GM13976 (cell line): ENCODE results near the gene NTRK3.

Source experiments
- DNase-seq: peaks from one replicate; pipeline ENCODE4 v3.0.0; 2012; ENCODE audit warnings: low spot score
- CTCF ChIP-seq: IDR thresholded peaks from 2 replicates; pipeline ENCODE4 v1.5.1; 2012; ENCODE audit warnings: borderline replicate concordance, mild to moderate bottlenecking; ENCODE audit not compliant: insufficient read depth; ENCODE audit errors: extremely low read depth, missing control alignments, control extremely low read depth
- in situ Hi-C: fragments of 300-500 bp; cut with MboI; formaldehyde crosslinking; loops from one replicate; pipeline ENCODE4 v1.12.0; 2022; ENCODE audit warnings: low sequenced_read_pairs, mixed read lengths, inconsistent platforms; ENCODE audit not compliant: unreplicated experiment

The NTRK3 gene

GRCh38 chr15:87971076-87971475 lies 285.5 kb downstream of the NTRK3 start:
- no peak for TF ChIP-seq CTCF
- in situ Hi-C loops = no loop called here
- no peak for DNase-seq

- TF ChIP-seq CTCF = no peak
- in situ Hi-C loops = no loop called here
- no peak for DNase-seq
Measured at GRCh38 chr15:87967951-87968350, 288.6 kb downstream of the NTRK3 start.

GRCh38 chr15:87965304-87965703 lies 291.2 kb downstream of the NTRK3 start:
- TF ChIP-seq CTCF = no peak
- no peak for DNase-seq
- in situ Hi-C loops = no loop called here

GRCh38 chr15:87962428-87962827 lies 294.1 kb downstream of the NTRK3 start:
- DNase-seq = no peak
- no peak for TF ChIP-seq CTCF
- in situ Hi-C loops = no loop called here

GRCh38 chr15:87961851-87962420 lies 294.6 kb downstream of the NTRK3 start:
- no peak for DNase-seq
- TF ChIP-seq CTCF = no peak
- in situ Hi-C loops = no loop called here

- in situ Hi-C loops = no loop called here
- DNase-seq = no peak
- no peak for TF ChIP-seq CTCF
Measured at GRCh38 chr15:87959662-87960061, 296.9 kb downstream of the NTRK3 start.
